VCaP (cell line): ENCODE results near the gene MEIOSIN.
"Not testable (repeated sequence)": the region's sequence is repeated elsewhere in the genome, so short reads cannot be mapped to it uniquely, and the experiment has no call there.

Experiments
- H3K27ac ChIP-seq: fragments of 450-650 bp; 2 replicates; pipeline ENCODE4 v1.5.1; 2017
- CTCF ChIP-seq: fragments of 450-650 bp; conservative IDR thresholded peaks from 2 replicates; pipeline ENCODE4 v1.5.1; 2017; ENCODE audit warnings: mild to moderate bottlenecking, moderate library complexity

MEIOSIN gene

GRCh38 chr19:45792470-45793177, 59.4 kb downstream of the MEIOSIN start, which contains the start of gene DMWD:
DMWD (minus strand) TSS chr19:45792845; CDS start chr19:45792756, 89 bp downstream.
- H3K27ac ChIP-seq = peak within 1 kb of the TSS; percentile 88

DNA sequence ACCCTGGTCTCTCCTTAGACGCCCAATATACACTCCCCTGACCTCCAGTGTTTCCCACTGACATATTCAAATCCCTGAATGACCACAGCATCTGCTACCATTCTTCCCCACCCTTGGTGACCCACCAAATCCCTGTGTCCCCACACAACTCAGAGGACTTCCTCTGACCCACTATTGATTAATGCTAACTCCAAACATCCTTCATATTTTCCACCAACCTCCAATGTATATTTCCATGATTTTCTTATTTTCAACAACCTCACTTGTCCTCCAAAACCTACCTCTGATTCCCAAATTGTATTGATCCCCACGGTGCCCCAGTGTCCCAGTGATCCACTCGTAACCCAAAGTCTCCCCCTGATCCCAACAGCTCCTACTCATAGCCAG, 59.9 kb downstream of the MEIOSIN start:
- no peak overlapping the region for H3K27ac ChIP-seq
- TF ChIP-seq CTCF = no peak

More at GRCh38 chr19:45792470-45793177, 59.4 kb downstream of the MEIOSIN start, which contains the start of gene DMWD:
- no peak for TF ChIP-seq CTCF

GRCh38 chr19:45793876-45794275, 60.6 kb downstream of the MEIOSIN start:
- H3K27ac ChIP-seq = no peak overlapping the region
- no peak for TF ChIP-seq CTCF

- no peak for TF ChIP-seq CTCF
- no peak overlapping the region for H3K27ac ChIP-seq
These were observed 61.4 kb downstream of the MEIOSIN start for GRCh38 chr19:45794627-45795026.

DNA sequence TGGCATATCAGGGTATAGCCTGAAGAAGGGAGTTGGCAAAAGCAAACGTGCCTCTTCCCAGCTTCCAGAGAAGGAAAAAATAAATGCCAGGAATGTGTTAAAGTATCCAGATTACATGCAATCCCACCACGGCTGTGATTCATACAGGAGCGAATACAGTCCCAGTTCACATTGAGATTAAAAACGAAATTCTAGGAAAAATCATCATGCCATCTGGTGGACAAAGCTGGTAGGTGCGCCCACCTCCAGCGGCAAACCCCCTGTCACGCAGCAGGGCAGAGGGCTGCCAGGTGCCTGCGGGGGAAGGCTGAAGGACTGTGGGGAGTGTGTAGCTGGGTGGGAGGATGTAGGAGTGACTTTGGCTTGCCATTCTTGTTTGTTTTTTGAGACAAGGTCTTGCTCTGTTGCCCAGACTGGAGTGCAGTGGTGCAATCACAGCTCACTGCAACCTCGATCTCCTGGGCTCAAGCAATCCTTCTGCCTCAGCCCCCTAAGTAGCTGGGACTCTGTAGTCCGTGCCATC, 65.8 kb downstream of the MEIOSIN start:
- peak; percentile 92 for TF ChIP-seq CTCF
- H3K27ac ChIP-seq = no peak overlapping the region

- H3K27ac ChIP-seq = not testable (repeated sequence)
These were observed 66.3 kb downstream of the MEIOSIN start for GRCh38 chr19:45799541-45799940.

- no peak overlapping the region for H3K27ac ChIP-seq
- no peak for TF ChIP-seq CTCF
These were observed 66.9 kb downstream of the MEIOSIN start for GRCh38 chr19:45800070-45800553.

- TF ChIP-seq CTCF = no peak
- H3K27ac ChIP-seq = no peak overlapping the region
These were observed 68.5 kb downstream of the MEIOSIN start for GRCh38 chr19:45801603-45802175.
